K562 (cell line): ENCODE results near the gene MARCHF9. TPM values are rescaled to one million over a fixed set of nuclear protein-coding genes. Genes with fewer than 3 reads are reported as not detected.
A peak's percentile ranks its signal among the peaks of the same experiment; 100 is the strongest.

Source experiments
- ATAC-seq: fragments of 200-7000 bp; cut with Tn5 transposase; 3 replicates; pipeline ENCODE4 v1.9.1; 2020; ENCODE audit warnings: moderate library complexity
- BruUV-seq: library from RNA; stranded (reverse); fragments of 400-500 nt; replicated peaks from 2 replicates; lab custom pipeline; 2021; lab: Mats Ljungman, UMichigan
- CTCF ChIA-PET: fragments of 300-600 bp; formaldehyde crosslinking; extraction: SDS; loops from one replicate; lab custom pipeline; 2021; ENCODE audit warnings: low intra/inter-chr PET ratio; lab: Yijun Ruan, JAX
- POLR2A ChIA-PET: fragments of 300-600, 350-650 bp; sonication (Branson Sonifier 250); formaldehyde crosslinking; extraction: SDS; loops from one replicate; lab custom pipeline; 2021; ENCODE audit warnings: antibody characterized with exemption, inconsistent platforms; lab: Yijun Ruan, JAX
- DNase-seq, 4 experiments: peaks; one replicate each; pipeline versions ENCODE4 v3.0.0 to v3.0.0-alpha.2; 2011 to 2018; ENCODE audit warnings: low spot score in 3 of 4, mixed read lengths in 3 of 4; ENCODE audit errors: extremely low read depth in 1 of 4
- FAIRE-seq: peaks from 2 replicates; lab custom pipeline; 2011; peaks lifted over from hg19 to GRCh38; lab: Jason Lieb, UNC
- H2AFZ ChIP-seq: 2 replicates; pipeline ENCODE4 v1.6.0; 2011; ENCODE audit warnings: low read depth, low read length, control low read depth, inconsistent platforms
- H3K27ac ChIP-seq: fragments of 200-600 bp; 3 replicates; pipeline ENCODE4 v1.8.0; 2011; ENCODE audit warnings: low read depth, mild to moderate bottlenecking, control low read depth, inconsistent platforms, low read length, moderate library complexity, mixed read lengths; ENCODE audit errors: extremely low read depth
- H3K27me3 ChIP-seq, 2 experiments: fragments of 300-600 bp in 1 of 2; 2 replicates in 1 of 2; 3 replicates in 1 of 2; pipeline versions ENCODE4 v1.6.0 to v1.8.0; 2011; ENCODE audit warnings: inconsistent platforms in 2 of 2, low read length in 2 of 2, mild to moderate bottlenecking in 1 of 2, mixed read lengths in 1 of 2, moderate library complexity in 1 of 2; ENCODE audit not compliant: control insufficient read depth in 2 of 2, insufficient read depth in 2 of 2
- H3K36me3 ChIP-seq: fragments of 300-600 bp; 3 replicates; pipeline ENCODE4 v1.8.0; 2011; ENCODE audit warnings: mild to moderate bottlenecking, low read length, inconsistent platforms; ENCODE audit not compliant: control insufficient read depth, insufficient read depth
- H3K4me1 ChIP-seq, 2 experiments: fragments of 200-600 bp in 1 of 2; replicated peaks in 1 of 2; 2 replicates in 1 of 2; 3 replicates in 1 of 2; pipeline versions ENCODE4 v1.5.1 to v1.8.0; 2011; ENCODE audit warnings: inconsistent platforms in 2 of 2, low read length in 2 of 2, mild to moderate bottlenecking in 1 of 2, mixed read lengths in 1 of 2, moderate library complexity in 1 of 2; ENCODE audit not compliant: control insufficient read depth in 2 of 2, insufficient read depth in 2 of 2
- H3K4me2 ChIP-seq: 2 replicates; pipeline ENCODE4 v1.6.1; 2011; ENCODE audit warnings: low read length, control low read depth, inconsistent platforms, mixed read lengths; ENCODE audit not compliant: insufficient read depth
- H3K4me3 ChIP-seq: fragments of 200-600 bp; sonication (generic), shearing (Covaris generic); 2 replicates; pipeline ENCODE4 v1.5.1; 2016; ENCODE audit warnings: control low read depth, inconsistent platforms
- H3K79me2 ChIP-seq: fragments of 200-600 bp; 3 replicates; pipeline ENCODE4 v1.8.0; 2011; ENCODE audit warnings: low read length, inconsistent platforms; ENCODE audit not compliant: control insufficient read depth, insufficient read depth
- H3K9ac ChIP-seq, 2 experiments: 2 replicates each; pipeline versions ENCODE4 v1.6.0 to v1.6.1; 2011; ENCODE audit warnings: low read depth in 2 of 2, low read length in 2 of 2, control low read depth in 1 of 2, inconsistent platforms in 1 of 2, mild to moderate bottlenecking in 1 of 2, mixed read lengths in 1 of 2; ENCODE audit not compliant: insufficient read depth in 1 of 2
- H3K9me1 ChIP-seq: one replicate; pipeline ENCODE4 v1.6.0; 2011; ENCODE audit warnings: inconsistent platforms, mild to moderate bottlenecking, low read length, moderate library complexity; ENCODE audit not compliant: control insufficient read depth, insufficient read depth
- H3K9me3 ChIP-seq: replicated peaks from 2 replicates; pipeline ENCODE4 v1.5.1; 2011; ENCODE audit warnings: low read depth, low read length, inconsistent platforms; ENCODE audit not compliant: control insufficient read depth, insufficient read depth
- H4K20me1 ChIP-seq: replicated peaks from 2 replicates; pipeline ENCODE4 v1.6.1; 2011; ENCODE audit warnings: low read length, inconsistent platforms, mixed read lengths; ENCODE audit not compliant: control insufficient read depth, insufficient read depth
- TRIM24 ChIP-seq, 2 experiments: fragments of 450-650 bp; IDR thresholded peaks; 2 replicates each; pipeline ENCODE4 v1.6.1; 2016
- WGBS: fragments of 100-300 bp; shearing (Covaris generic); methylation state at CpG from one replicate; pipeline ENCODE4 v1.1.6; 2016; ENCODE audit warnings: low coverage, mixed read lengths; ENCODE audit not compliant: insufficient coverage; ENCODE audit errors: missing lambda C conversion rate; 5-methylcytosine and 5-hydroxymethylcytosine counted together
- in situ Hi-C: fragments of 300-500 bp; cut with MboI; formaldehyde crosslinking; loops from 4 replicates; pipeline ENCODE4 v1.15.0; 2018; ENCODE audit warnings: inconsistent platforms, mixed read lengths
- intact Hi-C: fragments of 100-400 bp; cut with micrococcal nuclease; formaldehyde crosslinking; loops from 2 replicates; pipeline ENCODE4 v1.14.2; 2022
- polyA plus RNA-seq, 8 experiments: library from polyadenylated mRNA; depleted of rRNA in 4 of 8; stranded (reverse) in 5 of 8; unstranded in 3 of 8; fragments of >200 nt; fragmentation: Nextera tagmentation in 2 of 8; fragmentation: Illumina TruSeq in 1 of 8; extraction: Ambion mirVana in 2 of 8; extraction: Trizol in 1 of 8; gene quantifications; 2 replicates each; pipeline versions ENCODE4 v1.2.1 to v1.2.3, GENCODE V29; 2011 to 2014; ENCODE audit warnings: inconsistent platforms in 1 of 8, missing spikeins in 1 of 8
- total RNA-seq, 7 experiments: library from RNA; depleted of rRNA in 6 of 7; stranded (reverse); fragments of >200 nt in 6 of 7; fragmentation: Illumina TruSeq in 2 of 7; extraction: Trizol in 2 of 7; gene quantifications; 2 replicates each; pipeline versions ENCODE4 v1.2.1 to v1.2.3, GENCODE V29; 2011 to 2021; ENCODE audit warnings: low replicate concordance in 1 of 7

MARCHF9 gene
- total and polyA plus RNA-seq, 9 of the 15 experiments (the other 6 are each of a cell fraction or from before 2014, with no cell fraction given) = 0.80 to 12.4 (median 6.2) TPM

GRCh38 chr12:57719777-57720605 is 34.9 kb upstream of the MARCHF9 start:
- no peak for FAIRE-seq
- Histone ChIP-seq H3K79me2 (no peaks in the 10 kb centered on the region), H3K9me3 (no peaks in the 10 kb centered on the region), H3K36me3 (peaks cover 52% of the 10 kb centered on the region; the same call in 2 of the 3 replicates), H3K27me3 (no peaks in the 10 kb centered on the region), H2AFZ (no peak overlapping the region), H3K4me3 (no peak overlapping the region), H3K4me1 (peaks cover 0 to 3% of the 10 kb centered on the region in 2 experiments; a peak in 1 of 5 replicates), H4K20me1 (no peaks in the 10 kb centered on the region), H3K27ac (no peak overlapping the region), H3K9me1 (no peaks in the 10 kb centered on the region), H3K9ac (peak overlapping the region in 1 of 2 experiments; percentile 2; a peak in 1 of 4 replicates), H3K4me2 (no peak overlapping the region)
- 82% methylated on average over 18 of the region's 20 CpGs for WGBS
- intact Hi-C loops = no loop called here
- POLR2A ChIA-PET = interaction anchor here (0.9 to 1.1 kb wide), 2 partner anchors 14 to 17 kb away, joined by 3 read pairs; no protein-coding TSS in a partner anchor
- ATAC-seq = no peak
- DNase-seq = no peak
- no peak for TF ChIP-seq TRIM24 (IDR thresholded peaks at IDR 0.05)
- CTCF ChIA-PET = no interaction called here
- in situ Hi-C loops = no loop called here
- no TSS peak for BruUV-seq
